GM21737 (cell line): Measurements from ENCODE around the gene GTF2H2C.
"Not testable (repeated sequence)": the region's sequence is repeated elsewhere in the genome, so short reads cannot be mapped to it uniquely, and the experiment has no call there.

ENCODE experiments used
- ATAC-seq: cut with Tn5 transposase; IDR thresholded peaks from one replicate; pipeline ENCODE4 v1.9.1; 2021; ENCODE audit warnings: mild to moderate bottlenecking, moderate library complexity; ENCODE audit not compliant: unreplicated experiment

GTF2H2C gene

GRCh38 chr5:69560587-69561431 is 818 bp downstream of the GTF2H2C start:
- not testable (repeated sequence) for ATAC-seq

- ATAC-seq: not testable (repeated sequence)
Measured at GRCh38 chr5:69566172-69566571, 6.2 kb downstream of the GTF2H2C start.

GRCh38 chr5:69568072-69568471 is 8.1 kb downstream of the GTF2H2C start:
- ATAC-seq: not testable (repeated sequence)

GRCh38 chr5:69583356-69583755 is 23.4 kb downstream of the GTF2H2C start:
- ATAC-seq: not testable (repeated sequence)

GRCh38 chr5:69596114-69596840 is 36.3 kb downstream of the GTF2H2C start:
- not testable (repeated sequence) for ATAC-seq

GRCh38 chr5:69601947-69602346 is 42.0 kb downstream of the GTF2H2C start:
- peak; percentile 74 for ATAC-seq

GRCh38 chr5:69606839-69607238 is 46.8 kb downstream of the GTF2H2C start:
- ATAC-seq: not testable (repeated sequence)

- not testable (repeated sequence) for ATAC-seq
Measured at GRCh38 chr5:69607750-69608149, 47.8 kb downstream of the GTF2H2C start.

GRCh38 chr5:69608861-69609496 is 49.0 kb downstream of the GTF2H2C start:
- not testable (repeated sequence) for ATAC-seq

- ATAC-seq: not testable (repeated sequence)
Measured at GRCh38 chr5:69614843-69615242, 54.9 kb downstream of the GTF2H2C start.

- not testable (repeated sequence) for ATAC-seq
Measured at GRCh38 chr5:69631879-69632278, 71.9 kb downstream of the GTF2H2C start.
